GM12875 (cell line): Measurements from ENCODE around the gene HAVCR2.

Source experiments
- H3K4me3 ChIP-seq: one replicate; pipeline ENCODE4 v1.5.1; 2011; ENCODE audit warnings: low read depth, low read length, control low read depth
- CTCF ChIP-seq: IDR thresholded peaks from 2 replicates; pipeline ENCODE4 v1.5.1; 2011; ENCODE audit warnings: low read depth, mild to moderate bottlenecking, control low read depth, inconsistent platforms, low read length, moderate library complexity, borderline replicate concordance; ENCODE audit not compliant: insufficient read depth

HAVCR2 gene

DNA sequence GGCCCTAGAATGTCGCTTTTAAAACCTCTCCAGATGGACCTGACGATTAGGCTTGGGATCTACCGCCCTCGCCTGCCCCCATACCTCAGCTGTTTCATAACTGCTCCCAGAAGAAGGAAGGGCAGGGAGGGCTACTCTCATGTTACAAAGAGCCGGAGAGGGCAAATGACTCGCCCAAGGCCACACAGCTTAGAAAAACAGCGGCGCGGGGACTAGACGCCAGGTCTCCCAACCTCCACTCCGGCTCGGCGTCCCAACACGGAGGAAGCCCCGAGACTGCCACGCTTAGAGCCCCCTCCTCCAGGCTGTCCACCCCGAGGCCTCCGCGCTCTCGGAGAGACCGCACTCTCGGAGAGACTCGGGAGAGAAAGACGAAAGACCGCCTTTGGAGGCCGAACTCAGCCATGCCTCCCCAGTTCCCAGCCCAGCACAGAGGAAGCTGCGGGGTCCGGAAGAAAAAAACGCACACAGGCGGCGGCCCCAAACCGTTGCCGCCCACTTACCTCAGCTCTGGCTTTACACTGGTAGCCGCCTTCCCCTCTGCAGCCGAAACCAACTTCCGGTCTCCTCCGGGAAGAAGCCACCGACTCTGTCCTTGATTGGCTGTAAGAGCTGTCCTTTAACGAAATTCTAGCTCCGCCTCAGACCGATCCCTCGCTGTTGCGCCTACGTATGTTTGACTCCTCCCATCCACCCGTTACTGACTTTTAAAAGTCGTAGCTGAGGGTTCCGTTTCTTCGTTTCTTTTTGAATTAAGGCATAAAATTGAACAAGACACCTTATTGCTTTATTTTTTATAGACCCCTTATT is 33.7 kb upstream of the HAVCR2 start, which contains the start of gene MED7:
Gene MED7, minus strand, starts transcription at position 549 of the 810 bp plus-strand sequence. CDS start 3,434 bp downstream, outside the sequence.
- no peak for TF ChIP-seq CTCF

DNA sequence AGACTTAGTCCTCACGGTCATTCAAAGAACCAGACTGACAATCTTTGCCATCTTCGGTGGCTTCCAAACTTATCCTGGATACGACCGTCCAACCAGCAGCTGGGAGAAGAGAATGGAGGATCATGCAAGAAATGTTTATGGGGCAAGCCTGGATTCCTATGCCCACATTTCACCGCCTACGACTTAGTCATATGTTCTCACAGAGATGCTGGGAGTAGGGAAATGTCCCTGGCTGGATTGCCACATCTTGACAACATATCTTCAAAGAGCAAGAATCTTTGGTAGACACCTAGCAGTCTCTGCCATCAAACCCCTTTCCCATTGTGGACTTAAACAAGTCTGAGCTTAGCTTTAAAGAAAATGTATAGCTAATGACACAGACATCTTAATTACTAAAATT is 28.8 kb upstream of the HAVCR2 start:
- H3K4me3 ChIP-seq = no peak overlapping the region
- no peak for TF ChIP-seq CTCF

More for the DNA sequence above, 33.7 kb upstream of the HAVCR2 start, which contains the start of gene MED7:
- H3K4me3 ChIP-seq = peak within 1 kb of the TSS; percentile 88

DNA sequence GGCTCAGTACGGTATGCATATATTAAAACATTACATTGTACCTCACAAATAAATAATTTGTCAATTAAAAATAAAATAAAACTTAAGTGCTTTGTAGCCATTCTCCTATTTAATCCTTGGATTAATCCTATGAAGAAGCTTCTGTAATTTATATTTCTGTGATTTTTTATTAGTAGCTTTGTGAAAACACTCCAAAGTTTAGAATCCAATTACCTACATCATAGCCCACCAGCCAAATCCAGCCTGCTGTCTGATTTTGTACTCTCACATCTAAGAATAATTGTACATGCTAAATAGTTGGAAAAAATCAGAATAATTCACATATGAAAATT is 23.4 kb upstream of the HAVCR2 start:
- H3K4me3 ChIP-seq = no peak overlapping the region
- no peak for TF ChIP-seq CTCF

DNA sequence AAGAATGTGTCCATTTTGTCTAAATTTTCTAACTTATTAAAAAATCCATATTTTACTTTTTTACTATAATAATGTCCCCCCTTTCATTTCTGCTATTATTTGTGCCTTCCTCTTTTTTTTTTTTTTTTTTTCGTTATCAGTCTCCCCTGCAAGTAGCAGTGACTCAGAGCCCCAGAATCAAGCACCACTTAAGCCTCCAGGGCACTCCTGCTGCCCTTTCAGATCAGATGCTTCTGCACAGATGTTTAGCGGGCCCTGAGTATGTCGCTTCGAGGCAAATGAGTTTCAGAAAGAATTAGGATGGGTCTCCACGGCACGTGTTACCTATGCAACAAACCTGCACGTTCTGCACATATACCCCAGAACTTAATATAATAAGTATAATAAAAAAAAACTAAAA is 22.1 kb upstream of the HAVCR2 start:
- TF ChIP-seq CTCF = no peak
- H3K4me3 ChIP-seq = no peak overlapping the region

- H3K4me3 ChIP-seq = no peak overlapping the region
- TF ChIP-seq CTCF = no peak
These were observed 12.9 kb upstream of the HAVCR2 start for GRCh38 chr5:157121709-157122108.

DNA sequence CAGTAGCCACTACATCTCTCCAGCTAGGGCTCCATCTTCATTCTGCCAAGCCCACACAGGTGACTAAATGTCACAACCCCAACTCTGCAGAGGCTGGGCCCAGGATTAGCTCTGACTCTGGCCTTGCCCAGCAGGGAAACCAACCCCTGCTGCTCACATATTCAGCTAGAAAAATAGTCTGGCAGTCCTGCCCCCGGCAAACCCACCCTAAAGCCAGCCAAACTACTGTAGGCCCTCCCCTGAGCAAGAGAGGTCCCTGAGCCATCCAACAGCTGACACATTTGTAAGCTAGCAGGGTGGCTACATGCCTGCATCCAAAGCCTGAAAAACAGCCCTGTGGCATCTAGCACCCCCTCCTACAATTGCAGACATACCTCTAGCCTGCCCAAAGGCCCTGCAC is 11.3 kb upstream of the HAVCR2 start:
- TF ChIP-seq CTCF = no peak
- H3K4me3 ChIP-seq = no peak overlapping the region

DNA sequence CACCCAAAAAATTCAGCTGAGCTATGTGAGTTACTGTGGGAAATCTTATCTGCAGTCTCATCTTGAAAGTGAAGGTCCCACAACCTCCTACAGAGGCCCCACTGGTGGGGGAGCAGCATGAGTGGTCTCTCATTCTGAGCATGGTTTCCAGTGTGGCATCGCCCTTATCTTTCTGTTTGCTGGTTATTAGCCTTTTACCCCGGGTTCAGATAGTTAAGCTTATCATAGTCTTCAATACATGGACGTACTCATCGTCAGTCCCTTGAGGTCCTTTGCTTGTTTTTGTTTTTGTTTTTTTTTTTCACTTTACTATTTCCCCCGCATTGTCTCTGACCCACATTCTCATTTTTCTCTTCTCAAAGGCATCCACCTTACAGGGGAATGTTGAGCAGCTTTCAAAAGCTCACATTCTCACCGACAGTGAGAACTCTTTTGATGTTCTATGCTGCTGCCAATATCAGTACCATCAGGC is 7.7 kb upstream of the HAVCR2 start:
- H3K4me3 ChIP-seq = no peak overlapping the region
- no peak for TF ChIP-seq CTCF
